ENCODE data around the gene TMEM176A.

The TMEM176A gene

GRCh38 chr7:150850273-150850672 is 49.7 kb downstream of the TMEM176A start:
- DNase-seq: no peak

- DNase-seq: no peak
Observed at GRCh38 chr7:150851492-150852370, 51.2 kb downstream of the TMEM176A start.

DNA sequence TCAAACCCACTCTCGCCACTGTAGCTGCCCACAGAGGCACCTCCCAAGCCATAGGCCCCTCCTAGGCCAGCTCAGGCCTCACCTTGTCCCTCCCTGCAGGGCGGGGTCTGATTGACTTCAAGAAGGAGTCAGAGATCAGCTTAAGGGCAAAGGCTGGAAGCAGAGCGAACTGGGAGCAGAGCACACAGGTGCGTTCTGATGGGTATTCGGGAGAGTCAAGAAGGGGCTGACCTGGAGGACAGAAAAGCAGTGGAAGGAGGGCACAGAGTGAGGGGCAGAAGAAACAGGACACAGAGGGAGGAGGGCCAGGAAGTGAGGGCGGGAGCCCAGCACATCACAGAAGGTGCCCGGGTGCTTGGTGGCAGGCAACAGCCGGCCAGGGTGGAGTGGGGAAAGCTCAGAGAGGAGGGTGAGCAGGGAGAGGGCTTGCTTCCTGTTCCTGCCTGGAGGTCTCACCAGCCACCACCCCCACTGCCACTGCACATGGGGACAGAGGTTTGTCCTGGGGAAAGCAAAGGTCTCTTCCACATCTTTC is 51.9 kb downstream of the TMEM176A start, which contains the start of gene AOC1:
TSS of gene AOC1 (plus strand) at position 147 of the 535 bp plus-strand sequence. CDS start 3,954 bp downstream, outside the sequence.
- no peak for DNase-seq

DNA sequence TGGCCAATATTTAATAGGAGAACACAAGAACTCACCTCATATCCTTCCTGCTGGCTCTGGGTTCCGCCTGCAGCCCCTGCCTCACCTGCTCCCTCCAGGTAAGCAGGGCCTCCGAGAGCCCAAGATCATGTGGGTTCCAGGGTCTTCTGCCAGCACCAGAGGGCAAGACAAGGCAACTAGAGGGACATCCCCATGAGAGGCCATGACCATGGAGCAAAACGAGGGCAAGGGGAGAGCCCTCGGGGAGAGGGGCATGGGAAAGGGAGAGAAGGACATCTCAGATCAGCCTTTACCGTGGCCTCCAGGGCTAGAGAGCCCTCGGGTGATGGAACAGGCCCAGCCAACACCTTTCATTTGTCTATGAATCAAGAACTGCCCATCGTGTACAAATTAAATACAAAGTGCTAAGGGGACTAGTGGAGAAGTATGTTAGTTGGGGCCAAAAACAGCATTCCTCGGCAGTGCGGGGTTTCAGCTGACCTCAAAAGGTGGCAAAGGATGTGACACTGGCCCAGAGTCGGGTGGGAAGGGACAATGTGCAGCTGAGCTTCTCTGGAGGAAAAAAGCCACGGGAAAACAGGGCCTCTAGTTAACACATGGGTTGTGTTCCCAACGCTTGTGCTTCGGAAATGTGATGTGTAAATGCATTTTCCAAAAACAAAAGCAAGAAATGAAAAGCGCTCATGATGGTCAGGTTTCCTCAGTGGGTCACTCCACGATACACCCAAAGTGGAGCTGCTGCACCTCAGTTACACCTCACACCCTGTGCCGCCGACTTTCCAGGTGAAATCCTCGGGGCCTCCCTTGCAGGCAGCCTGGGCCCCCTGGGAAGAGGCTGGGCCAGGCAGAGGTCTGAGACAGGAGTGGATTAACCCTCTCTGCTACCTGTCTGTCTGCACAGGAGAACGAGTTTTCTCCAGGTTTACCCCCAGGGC is 53.8 kb downstream of the TMEM176A start:
- DNase-seq: no peak
